Lower leg skin (tissue), 3 donors: ENCODE results near the gene COX4I2.

ENCODE experiments used
- CTCF ChIP-seq, 3 donors: fragments of 450-650 bp; IDR thresholded peaks; one replicate each; pipeline ENCODE4 v1.5.1; 2016; ENCODE audit warnings: antibody characterized with exemption in 3 of 3, mild to moderate bottlenecking in 3 of 3, moderate library complexity in 2 of 3
- POLR2A ChIP-seq, 2 donors: fragments of 450-650 bp; IDR thresholded peaks; one replicate each; pipeline ENCODE4 v1.6.1; 2016 to 2017; ENCODE audit warnings: antibody characterized with exemption in 2 of 2, mild to moderate bottlenecking in 1 of 2, moderate library complexity in 1 of 2

- no peak for TF ChIP-seq CTCF (IDR thresholded peaks at IDR 0.05)
- TF ChIP-seq POLR2A (IDR thresholded peaks at IDR 0.05) = no peak
Observed at GRCh38 chr20:31678389-31679356, 41.0 kb downstream of the COX4I2 start.
